BJ (cell line): Measurements from ENCODE around the gene SEPTIN3. TPM values are rescaled to one million over a fixed set of nuclear protein-coding genes. Genes with fewer than 3 reads are reported as not detected.

ENCODE experiments used
- CTCF ChIA-PET: fragments of 350-600 bp; formaldehyde crosslinking; extraction: SDS; loops from one replicate; lab custom pipeline; 2021; ENCODE audit warnings: antibody characterized with exemption, inconsistent platforms; lab: Yijun Ruan, JAX
- POLR2A ChIA-PET: fragments of 300-600 bp; sonication (Branson Sonifier 250); formaldehyde crosslinking; extraction: SDS; loops from one replicate; lab custom pipeline; 2021; ENCODE audit warnings: antibody characterized with exemption; lab: Charles Lee
- DNase-seq: peaks from one replicate; pipeline ENCODE4 v3.0.0-alpha.2; 2011; ENCODE audit warnings: low read depth
- H3K27me3 ChIP-seq: 2 replicates; pipeline ENCODE4 v1.6.0; 2011; ENCODE audit warnings: low read length; ENCODE audit not compliant: control insufficient read depth, insufficient read depth
- H3K36me3 ChIP-seq: 2 replicates; pipeline ENCODE4 v1.5.1; 2011; ENCODE audit warnings: low read length; ENCODE audit not compliant: control insufficient read depth, insufficient read depth
- H3K4me3 ChIP-seq: 2 replicates; pipeline ENCODE4 v1.5.1; 2011; ENCODE audit warnings: low read depth, mild to moderate bottlenecking, control low read depth, low read length
- polyA plus RNA-seq: library from polyadenylated mRNA; depleted of rRNA; stranded (reverse); fragments of >200 nt; gene quantifications from 2 replicates; pipeline ENCODE4 v1.2.3, GENCODE V29; 2011
- TF ChIP-seq, protein P1 (sequence below): IDR thresholded peaks from 2 replicates; pipeline ENCODE4 v1.5.1; 2011; ENCODE audit warnings: low read depth, mild to moderate bottlenecking, control low read depth, inconsistent platforms, low read length, moderate library complexity; ENCODE audit not compliant: insufficient read depth

The SEPTIN3 gene
- polyA plus RNA-seq, 1 experiment: 0.06 TPM

DNA sequence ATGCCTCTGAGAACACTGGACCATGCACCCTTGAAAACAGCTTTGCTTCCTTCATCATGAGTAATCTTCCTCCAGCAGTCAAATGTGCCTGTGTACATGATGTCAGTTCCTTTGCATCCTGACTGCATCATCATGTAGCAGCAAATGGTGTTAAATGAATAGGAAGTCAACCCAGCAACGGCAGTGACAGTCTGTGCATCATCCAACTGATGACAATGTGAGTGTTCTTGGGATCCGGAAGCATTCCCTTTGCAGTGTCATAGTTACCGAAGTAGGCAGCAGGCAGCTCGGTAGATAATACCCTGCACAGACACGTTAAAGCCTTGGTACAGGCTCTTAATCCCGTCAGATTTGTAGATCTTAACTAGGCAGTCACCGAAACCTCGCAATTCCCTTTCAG is 31.9 kb downstream of the SEPTIN3 start:
- ChIA-PET POLR2A (no interaction called here), CTCF (no interaction called here)
- no peak for DNase-seq
- no peaks in the 10 kb centered on the region for H3K36me3 ChIP-seq
- H3K4me3 ChIP-seq: no peak overlapping the region
- TF ChIP-seq, protein P1, sequence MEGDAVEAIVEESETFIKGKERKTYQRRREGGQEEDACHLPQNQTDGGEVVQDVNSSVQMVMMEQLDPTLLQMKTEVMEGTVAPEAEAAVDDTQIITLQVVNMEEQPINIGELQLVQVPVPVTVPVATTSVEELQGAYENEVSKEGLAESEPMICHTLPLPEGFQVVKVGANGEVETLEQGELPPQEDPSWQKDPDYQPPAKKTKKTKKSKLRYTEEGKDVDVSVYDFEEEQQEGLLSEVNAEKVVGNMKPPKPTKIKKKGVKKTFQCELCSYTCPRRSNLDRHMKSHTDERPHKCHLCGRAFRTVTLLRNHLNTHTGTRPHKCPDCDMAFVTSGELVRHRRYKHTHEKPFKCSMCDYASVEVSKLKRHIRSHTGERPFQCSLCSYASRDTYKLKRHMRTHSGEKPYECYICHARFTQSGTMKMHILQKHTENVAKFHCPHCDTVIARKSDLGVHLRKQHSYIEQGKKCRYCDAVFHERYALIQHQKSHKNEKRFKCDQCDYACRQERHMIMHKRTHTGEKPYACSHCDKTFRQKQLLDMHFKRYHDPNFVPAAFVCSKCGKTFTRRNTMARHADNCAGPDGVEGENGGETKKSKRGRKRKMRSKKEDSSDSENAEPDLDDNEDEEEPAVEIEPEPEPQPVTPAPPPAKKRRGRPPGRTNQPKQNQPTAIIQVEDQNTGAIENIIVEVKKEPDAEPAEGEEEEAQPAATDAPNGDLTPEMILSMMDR: no peak
- peaks cover 2% of the 10 kb centered on the region for H3K27me3 ChIP-seq

DNA sequence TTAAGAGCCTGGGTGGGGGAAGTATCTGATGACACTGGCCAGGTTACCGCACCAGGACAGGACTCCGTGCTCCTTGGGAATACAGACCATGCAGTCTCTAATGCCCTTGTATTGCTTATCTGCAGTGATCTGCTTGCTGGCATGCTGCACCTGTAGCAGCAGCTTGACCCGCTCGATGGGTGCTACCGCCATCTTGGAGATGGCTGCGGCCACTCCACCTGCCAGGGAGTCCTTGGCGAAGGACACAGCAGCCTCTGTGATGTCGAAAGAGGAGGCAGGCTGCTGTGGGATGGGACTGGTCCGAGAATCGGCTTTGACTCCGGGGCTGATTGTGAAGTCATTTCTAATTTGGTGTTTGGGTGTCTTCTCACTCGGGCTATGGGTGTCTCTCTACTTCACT is 32.5 kb downstream of the SEPTIN3 start:
- POLR2A ChIA-PET: no interaction called here
- no peaks in the 10 kb centered on the region for H3K36me3 ChIP-seq

DNA sequence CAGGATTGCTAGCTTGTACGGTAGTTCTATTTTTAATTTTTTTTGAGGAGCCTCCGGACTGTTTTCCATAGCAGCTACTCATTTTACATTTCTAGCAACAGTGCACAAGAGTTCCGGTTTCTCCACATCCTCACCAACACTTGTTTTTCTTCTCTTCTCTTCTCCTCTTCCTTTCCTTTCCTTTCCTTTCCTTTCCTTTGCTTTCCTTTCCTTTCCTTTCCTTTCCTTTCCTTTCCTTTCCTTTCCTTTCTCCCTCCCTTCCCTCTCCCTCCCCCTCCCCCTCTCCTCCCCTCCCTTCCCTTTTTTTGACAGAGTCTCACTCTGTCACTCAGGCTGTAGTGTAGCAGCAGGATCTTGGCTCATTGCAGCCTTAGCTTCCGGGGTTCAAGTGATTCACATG is 38.7 kb downstream of the SEPTIN3 start:
- CTCF ChIA-PET: no interaction called here
- POLR2A ChIA-PET: no interaction called here
- H3K36me3 ChIP-seq: no peaks in the 10 kb centered on the region

More for the DNA sequence above, 32.5 kb downstream of the SEPTIN3 start:
- peaks cover 2% of the 10 kb centered on the region; the same call in 1 of the 2 replicates for H3K27me3 ChIP-seq
- DNase-seq: no peak
- TF ChIP-seq, protein P1: no peak
- no peak overlapping the region for H3K4me3 ChIP-seq
- CTCF ChIA-PET: no interaction called here

DNA sequence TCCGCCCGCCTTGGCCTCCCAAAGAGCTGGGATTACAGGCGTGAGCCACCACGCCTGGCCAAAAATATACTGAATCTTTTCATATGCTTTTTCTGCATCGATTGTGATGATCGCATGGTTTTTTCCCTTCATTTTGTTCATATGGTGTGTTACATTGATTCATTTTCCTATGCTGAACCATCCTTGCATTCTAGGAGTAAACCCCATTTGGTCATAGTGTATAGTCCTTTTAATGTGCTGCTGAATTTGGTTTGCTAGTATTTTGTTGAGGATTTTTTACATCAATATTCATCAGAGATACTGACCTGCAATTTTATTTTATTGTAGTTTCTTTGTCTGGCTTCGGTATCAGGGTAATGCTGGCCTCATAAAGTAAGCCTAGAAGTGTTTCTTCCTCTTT is 41.5 kb downstream of the SEPTIN3 start:
- no peak for DNase-seq
- POLR2A ChIA-PET: no interaction called here
- Histone ChIP-seq H3K4me3 (no peak overlapping the region), H3K27me3 (no peaks in the 10 kb centered on the region; the same call in 1 of the 2 replicates), H3K36me3 (no peaks in the 10 kb centered on the region)
- CTCF ChIA-PET: no interaction called here
- TF ChIP-seq, protein P1: no peak

More for the DNA sequence above, 38.7 kb downstream of the SEPTIN3 start:
- Histone ChIP-seq H3K27me3 (no peaks in the 10 kb centered on the region; the same call in 1 of the 2 replicates), H3K4me3 (no peak overlapping the region)
- TF ChIP-seq, protein P1: no peak
- DNase-seq: no peak

DNA sequence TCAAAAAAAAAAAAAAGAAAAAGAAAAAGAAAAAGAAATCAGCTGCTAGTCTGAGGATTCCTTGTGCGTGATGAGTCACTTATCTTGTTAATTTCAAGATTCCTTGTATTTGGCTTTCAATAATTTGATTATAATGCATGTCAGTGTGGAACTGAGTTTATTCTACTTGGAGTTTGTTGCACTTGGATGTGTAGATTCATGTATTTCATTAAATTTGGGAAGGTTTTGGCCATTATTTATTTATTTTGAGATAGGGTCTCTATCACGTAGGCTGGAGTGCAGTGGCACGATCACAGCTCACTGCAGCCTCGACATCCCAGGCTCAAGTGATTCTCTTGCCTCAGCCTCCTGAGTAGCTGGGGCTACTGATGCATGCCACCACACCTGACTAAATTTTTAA is 44.1 kb downstream of the SEPTIN3 start:
- H3K36me3 ChIP-seq: no peaks in the 10 kb centered on the region
- CTCF ChIA-PET: no interaction called here
- 0 out of 2 replicates have a peak, but pooled peaks cover under 1% of the 10 kb centered on the region for H3K27me3 ChIP-seq
- DNase-seq: no peak
- H3K4me3 ChIP-seq: no peak overlapping the region
- TF ChIP-seq, protein P1: no peak
- POLR2A ChIA-PET: no interaction called here
